Small intestine (tissue), 7 donors: Measurements from ENCODE around the gene RBPJL. TPM values are rescaled to one million over a fixed set of nuclear protein-coding genes. Genes with fewer than 3 reads are reported as not detected.
"Not testable (repeated sequence)": the region's sequence is repeated elsewhere in the genome, so short reads cannot be mapped to it uniquely, and the experiment has no call there.

Source experiments
- DNase-seq, 2 donors: peaks; one replicate each; pipeline versions ENCODE4 v3.0.0 to v3.0.0-alpha.2; 2013
- FAIRE-seq: peaks from 2 replicates; lab custom pipeline; 2012; peaks lifted over from hg19 to GRCh38; lab: Jason Lieb, UNC
- H3K27ac ChIP-seq, 3 donors: one replicate each; pipeline ENCODE4 v1.5.1; 2013; ENCODE audit warnings: low read length in 2 of 3, mild to moderate bottlenecking in 2 of 3, control low read depth in 1 of 3, inconsistent platforms in 1 of 3, low read depth in 1 of 3, moderate library complexity in 1 of 3
- H3K27me3 ChIP-seq, 3 donors: one replicate each; pipeline ENCODE4 v1.6.1; 2013; ENCODE audit warnings: low read length in 3 of 3, inconsistent platforms in 1 of 3; ENCODE audit not compliant: control insufficient read depth in 3 of 3, insufficient read depth in 3 of 3
- H3K36me3 ChIP-seq, 3 donors: one replicate each; pipeline ENCODE4 v1.6.1; 2013; ENCODE audit warnings: low read length in 3 of 3, inconsistent platforms in 1 of 3, low read depth in 1 of 3, mild to moderate bottlenecking in 1 of 3, moderate library complexity in 1 of 3; ENCODE audit not compliant: control insufficient read depth in 3 of 3, insufficient read depth in 2 of 3
- H3K4me1 ChIP-seq, 3 donors: one replicate each; pipeline ENCODE4 v1.6.1; 2013; ENCODE audit warnings: low read length in 2 of 3, inconsistent platforms in 1 of 3, low read depth in 1 of 3, mild to moderate bottlenecking in 1 of 3, moderate library complexity in 1 of 3; ENCODE audit not compliant: control insufficient read depth in 3 of 3, insufficient read depth in 2 of 3
- H3K4me3 ChIP-seq, 3 donors: one replicate each; pipeline ENCODE4 v1.5.1; 2013; ENCODE audit warnings: low read length in 3 of 3, control low read depth in 1 of 3, inconsistent platforms in 1 of 3, low read depth in 1 of 3, mild to moderate bottlenecking in 1 of 3, moderate library complexity in 1 of 3
- H3K9me3 ChIP-seq, 2 donors: one replicate each; pipeline ENCODE4 v1.6.1; 2013; ENCODE audit warnings: low read depth in 1 of 2, low read length in 1 of 2; ENCODE audit not compliant: control insufficient read depth in 2 of 2, insufficient read depth in 1 of 2
- WGBS, 3 donors: extraction: QIAGEN DNeasy Blood & Tissue Kit; methylation state at CpG; one replicate each; pipeline ENCODE4 v1.1.7; 2013; 5-methylcytosine and 5-hydroxymethylcytosine counted together
- polyA plus RNA-seq, 4 donors: library from polyadenylated mRNA; stranded (reverse) in 3 of 4; unstranded in 1 of 4; fragments of 200-250 nt in 3 of 4; fragments of 120-200 nt in 1 of 4; gene quantifications; one replicate each; pipeline versions ENCODE4 v1.2.1 to v1.2.3, GENCODE V29; 2013
- donor health status: healthy with polysubstance abuse.
- donor health status: control.
- donor health status: control.
- donor health status: Bipolar disorder and iron deficiency.
- donor health status: healthy.

Gene RBPJL
- polyA plus RNA-seq, 4 donors = 0.04 to 1.4 TPM; not detected in 2

GRCh38 chr20:45350795-45351194 is 44.2 kb downstream of the RBPJL start:
- not testable (repeated sequence) for DNase-seq, FAIRE-seq, H3K4me3 ChIP-seq, H3K27ac ChIP-seq, H3K36me3 ChIP-seq, H3K9me3 ChIP-seq, H3K27me3 ChIP-seq, H3K4me1 ChIP-seq
- WGBS, 3 donors = 93 to 95% (median 95%) methylated on average over 10 of the region's 10 CpGs

GRCh38 chr20:45352729-45353128 is 46.1 kb downstream of the RBPJL start:
- Histone ChIP-seq H3K4me1 (peaks cover 4 to 7% (median 5%) of the 10 kb centered on the region in 3 donors), H3K36me3 (no peaks in the 10 kb centered on the region), H3K27ac (no peak overlapping the region), H3K27me3 (no peaks in the 10 kb centered on the region), H3K9me3 (no peaks in the 10 kb centered on the region), H3K4me3 (no peak overlapping the region)
- DNase-seq = no peak
- no peak for FAIRE-seq
- 84 to 94% (median 94%) methylated on average over 3 of the region's 3 CpGs for WGBS, 3 donors

GRCh38 chr20:45353746-45354145 is 47.1 kb downstream of the RBPJL start:
- Histone ChIP-seq H3K4me1 (peaks cover 4 to 14% (median 5%) of the 10 kb centered on the region in 3 donors), H3K4me3 (no peak overlapping the region), H3K27ac (no peak overlapping the region), H3K27me3 (no peaks in the 10 kb centered on the region), H3K36me3 (no peaks in the 10 kb centered on the region), H3K9me3 (no peaks in the 10 kb centered on the region)
- WGBS, 3 donors = 82 to 100% (median 88%) methylated on average over 1 of the region's 1 CpG
- DNase-seq (no peak), FAIRE-seq (no peak)

- peaks cover 6 to 21% (median 7%) of the 10 kb centered on the region in 3 donors for H3K4me1 ChIP-seq
- H3K27me3 ChIP-seq = no peaks in the 10 kb centered on the region
- peak overlapping the region in 1 of 3 donors; percentile 51 for H3K27ac ChIP-seq
- no peak overlapping the region for H3K4me3 ChIP-seq
- H3K9me3 ChIP-seq = no peaks in the 10 kb centered on the region
- FAIRE-seq = no peak
- WGBS, 3 donors = 69 to 75% (median 71%) methylated on average over 9 of the region's 9 CpGs
- H3K36me3 ChIP-seq = no peaks in the 10 kb centered on the region
- no peak for DNase-seq
Observed at GRCh38 chr20:45354423-45355208, 48.0 kb downstream of the RBPJL start.

- peak overlapping the region in 1 of 3 donors; percentile 51 for H3K27ac ChIP-seq
- peaks cover 6 to 28% (median 13%) of the 10 kb centered on the region in 3 donors for H3K4me1 ChIP-seq
- no peaks in the 10 kb centered on the region for H3K9me3 ChIP-seq
- 39 to 58% (median 53%) methylated on average over 5 of the region's 5 CpGs for WGBS, 3 donors
- FAIRE-seq (no peak), DNase-seq (peak in 1 of 2 donors; percentile 57)
- H3K4me3 ChIP-seq = no peak overlapping the region
- no peaks in the 10 kb centered on the region for H3K36me3 ChIP-seq
- no peaks in the 10 kb centered on the region for H3K27me3 ChIP-seq
Observed at GRCh38 chr20:45355209-45356084, 48.8 kb downstream of the RBPJL start.

GRCh38 chr20:45358282-45359068 is 51.8 kb downstream of the RBPJL start:
- Histone ChIP-seq H3K4me3 (no peak overlapping the region), H3K27ac (peak overlapping the region in 1 of 3 donors; percentile 76), H3K4me1 (peaks cover 6 to 40% (median 13%) of the 10 kb centered on the region in 3 donors), H3K36me3 (no peaks in the 10 kb centered on the region), H3K27me3 (no peaks in the 10 kb centered on the region), H3K9me3 (no peaks in the 10 kb centered on the region)
- FAIRE-seq (no peak), DNase-seq (no peak)
- 48 to 74% (median 65%) methylated on average over 10 of the region's 10 CpGs for WGBS, 3 donors

- H3K4me1 ChIP-seq = peaks cover 6 to 44% (median 13%) of the 10 kb centered on the region in 3 donors
Observed at GRCh38 chr20:45359069-45359405, 52.4 kb downstream of the RBPJL start.

More at GRCh38 chr20:45359069-45359405, 52.4 kb downstream of the RBPJL start:
- no peaks in the 10 kb centered on the region for H3K9me3 ChIP-seq
- WGBS, 3 donors = 74 to 76% (median 75%) methylated on average over 7 of the region's 7 CpGs
- no peaks in the 10 kb centered on the region for H3K36me3 ChIP-seq
- no peak for DNase-seq
- H3K27ac ChIP-seq = peak overlapping the region in 1 of 3 donors; percentile 76
- no peaks in the 10 kb centered on the region for H3K27me3 ChIP-seq
- no peak overlapping the region for H3K4me3 ChIP-seq
- FAIRE-seq = no peak
